ENCODE data around the gene HOXA5. TPM values are rescaled to one million over a fixed set of nuclear protein-coding genes. Genes with fewer than 3 reads are reported as not detected.
A peak's percentile ranks its signal among the peaks of the same experiment; 100 is the strongest.

Gene HOXA5
- total RNA-seq, 1 experiment from 2014 or later: 7.4 TPM

GRCh38 chr7:27095897-27096767 lies 47.3 kb downstream of the HOXA5 start, which contains the start of gene HOXA1:
HOXA1 (minus strand) TSS chr7:27096000; CDS start chr7:27095912, 88 bp downstream.
- H3K4me1 Mint-ChIP-seq (ENCODE audit: insufficient read depth, unreplicated experiment): peaks cover 46% of the 10 kb centered on the region
- H3K36me3 Mint-ChIP-seq (ENCODE audit: insufficient read depth, unreplicated experiment): peaks cover 33% of the 10 kb centered on the region
- POLR2A ChIA-PET: interaction anchor here (0.6 to 12.8 kb wide), 34 partner anchors 12 to 895 kb away, joined by 3 to 663 read pairs (median 8); partner anchors contain the start of genes CBX3, HNRNPA2B1, HOXA5 and SKAP2
- H3K9me3 Mint-ChIP-seq (ENCODE audit: unreplicated experiment): no peaks in the 10 kb centered on the region
- TSS peak; percentile 32 for BruUV-seq (replicated peaks)
- intact Hi-C loops (cut with micrococcal nuclease): loop anchor here (1.0 to 5.0 kb wide), 3 partner anchors 49 to 410 kb away; no protein-coding TSS in a partner anchor
- H3K27me3 Mint-ChIP-seq (ENCODE audit: insufficient read depth, unreplicated experiment): no peaks in the 10 kb centered on the region
- peak within 1 kb of the TSS; percentile 99 for H3K27ac Mint-ChIP-seq (ENCODE audit: low read depth, unreplicated experiment)
- TF ChIP-seq CTCF (IDR thresholded peaks at IDR 0.05; ENCODE audit: unreplicated experiment): no peak
- CTCF ChIA-PET: interaction anchor here (0.7 to 6.6 kb wide), 9 partner anchors 13 to 240 kb away, joined by 3 to 198 read pairs (median 5); partner anchors contain the start of gene HOXA5
- H3K4me3 Mint-ChIP-seq (ENCODE audit: unreplicated experiment): peak within 1 kb of the TSS; percentile 83
- DNase-seq (ENCODE audit: unreplicated experiment): peak; percentile 93

- peak overlapping the region; percentile 83 for H3K4me3 Mint-ChIP-seq (ENCODE audit: unreplicated experiment)
- peaks cover 25% of the 10 kb centered on the region for H3K36me3 Mint-ChIP-seq (ENCODE audit: insufficient read depth, unreplicated experiment)
- CTCF ChIA-PET: interaction anchor here (0.7 to 6.6 kb wide), 5 partner anchors 14 to 239 kb away, joined by 3 to 198 read pairs (median 3); no protein-coding TSS in a partner anchor
- no peak for TF ChIP-seq CTCF (IDR thresholded peaks at IDR 0.05; ENCODE audit: unreplicated experiment)
- POLR2A ChIA-PET: interaction anchor here (0.6 to 12.8 kb wide), 23 partner anchors 8 to 894 kb away, joined by 3 to 663 read pairs (median 8); partner anchors contain the start of genes CBX3, HNRNPA2B1, HOXA5 and SKAP2
- peaks cover 37% of the 10 kb centered on the region for H3K4me1 Mint-ChIP-seq (ENCODE audit: insufficient read depth, unreplicated experiment)
- peak overlapping the region; percentile 99 for H3K27ac Mint-ChIP-seq (ENCODE audit: low read depth, unreplicated experiment)
- no peaks in the 10 kb centered on the region for H3K9me3 Mint-ChIP-seq (ENCODE audit: unreplicated experiment)
- TSS peak; percentile 56 for BruUV-seq (replicated peaks)
- DNase-seq (ENCODE audit: unreplicated experiment): no peak
- H3K27me3 Mint-ChIP-seq (ENCODE audit: insufficient read depth, unreplicated experiment): no peaks in the 10 kb centered on the region
- intact Hi-C loops (cut with micrococcal nuclease): loop anchor here (5.0 kb wide), 2 partner anchors 48 to 138 kb away; no protein-coding TSS in a partner anchor
Measured at GRCh38 chr7:27095050-27095896, 48.2 kb downstream of the HOXA5 start.

GRCh38 chr7:27094304-27095049 lies 49.0 kb downstream of the HOXA5 start:
- H3K27me3 Mint-ChIP-seq (ENCODE audit: insufficient read depth, unreplicated experiment): no peaks in the 10 kb centered on the region
- peaks cover 17% of the 10 kb centered on the region for H3K36me3 Mint-ChIP-seq (ENCODE audit: insufficient read depth, unreplicated experiment)
- intact Hi-C loops (cut with micrococcal nuclease): loop anchor here (5.0 kb wide), 2 partner anchors 47 to 137 kb away; no protein-coding TSS in a partner anchor
- peak overlapping the region; percentile 83 for H3K4me3 Mint-ChIP-seq (ENCODE audit: unreplicated experiment)
- CTCF ChIA-PET: interaction anchor here (0.7 to 1.3 kb wide), 6 partner anchors 13 to 1448 kb away, joined by 3 to 4 read pairs (median 3); no protein-coding TSS in a partner anchor
- DNase-seq (ENCODE audit: unreplicated experiment): no peak
- TF ChIP-seq CTCF (IDR thresholded peaks at IDR 0.05; ENCODE audit: unreplicated experiment): no peak
- POLR2A ChIA-PET: interaction anchor here (0.7 to 12.8 kb wide), 14 partner anchors 7 to 434 kb away, joined by 3 to 663 read pairs (median 7); partner anchors contain the start of genes HOXA5 and SKAP2
- no peak overlapping the region for H3K27ac Mint-ChIP-seq (ENCODE audit: low read depth, unreplicated experiment)
- BruUV-seq (replicated peaks): no TSS peak
- peaks cover 29% of the 10 kb centered on the region for H3K4me1 Mint-ChIP-seq (ENCODE audit: insufficient read depth, unreplicated experiment)
- no peaks in the 10 kb centered on the region for H3K9me3 Mint-ChIP-seq (ENCODE audit: unreplicated experiment)

Measured in MCF 10A (cell line).